GM03348 (cell line): ENCODE results near the gene GRID1.

ENCODE experiments used
- DNase-seq: peaks from one replicate; pipeline ENCODE4 v3.0.0; 2012; ENCODE audit warnings: low spot score

The GRID1 gene

GRCh38 chr10:85614566-85614965 lies 752.0 kb downstream of the GRID1 start:
- no peak for DNase-seq

GRCh38 chr10:85613391-85613790 lies 753.2 kb downstream of the GRID1 start:
- no peak for DNase-seq

GRCh38 chr10:85612833-85613232 lies 753.8 kb downstream of the GRID1 start:
- DNase-seq: no peak

GRCh38 chr10:85612378-85612775 lies 754.2 kb downstream of the GRID1 start:
- no peak for DNase-seq

- DNase-seq: no peak
Observed at GRCh38 chr10:85611746-85612377, 754.7 kb downstream of the GRID1 start.

GRCh38 chr10:85611093-85611740 lies 755.4 kb downstream of the GRID1 start:
- DNase-seq: no peak

GRCh38 chr10:85610381-85611092 lies 756.1 kb downstream of the GRID1 start:
- no peak for DNase-seq

- no peak for DNase-seq
Observed at GRCh38 chr10:85609509-85609908, 757.1 kb downstream of the GRID1 start.

- DNase-seq: no peak
Observed at GRCh38 chr10:85608706-85609105, 757.9 kb downstream of the GRID1 start.

- no peak for DNase-seq
Observed at GRCh38 chr10:85607043-85607695, 759.4 kb downstream of the GRID1 start.

- no peak for DNase-seq
Observed at GRCh38 chr10:85606401-85606800, 760.2 kb downstream of the GRID1 start.

GRCh38 chr10:85604884-85605283 lies 761.7 kb downstream of the GRID1 start:
- no peak for DNase-seq

GRCh38 chr10:85604136-85604725 lies 762.4 kb downstream of the GRID1 start:
- no peak for DNase-seq

GRCh38 chr10:85603151-85603940 lies 763.2 kb downstream of the GRID1 start:
- DNase-seq: no peak

- no peak for DNase-seq
Observed at GRCh38 chr10:85602713-85603112, 763.9 kb downstream of the GRID1 start.

- DNase-seq: no peak
Observed at GRCh38 chr10:85602306-85602705, 764.3 kb downstream of the GRID1 start.

- DNase-seq: no peak
Observed at GRCh38 chr10:85601526-85601925, 765.1 kb downstream of the GRID1 start.

- no peak for DNase-seq
Observed at GRCh38 chr10:85600744-85601081, 765.9 kb downstream of the GRID1 start.

- no peak for DNase-seq
Observed at GRCh38 chr10:85600026-85600743, 766.4 kb downstream of the GRID1 start.

GRCh38 chr10:85599081-85599480 lies 767.5 kb downstream of the GRID1 start:
- DNase-seq: no peak

- DNase-seq: no peak
Observed at GRCh38 chr10:85598646-85599045, 767.9 kb downstream of the GRID1 start.
